Testis (tissue), 3 donors: Measurements from ENCODE around the gene TTLL8. TPM values are rescaled to one million over a fixed set of nuclear protein-coding genes. Genes with fewer than 3 reads are reported as not detected.

Experiments
- DNase-seq: peaks from one replicate; pipeline ENCODE4 v3.0.0-alpha.2; 2019
- H3K27ac ChIP-seq, 2 donors: fragments of 200-600 bp; sonication (generic); one replicate each; pipeline ENCODE4 v1.5.1; 2019
- H3K27me3 ChIP-seq: fragments of 200-600 bp; sonication (generic); one replicate; pipeline ENCODE4 v1.5.1; 2019
- H3K36me3 ChIP-seq: fragments of 200-600 bp; sonication (generic); one replicate; pipeline ENCODE4 v1.5.1; 2017; ENCODE audit warnings: low read depth; ENCODE audit errors: missing control alignments
- H3K4me1 ChIP-seq: fragments of 200-600 bp; sonication (generic); one replicate; pipeline ENCODE4 v1.5.1; 2019
- H3K4me3 ChIP-seq, 2 donors: fragments of 200-600 bp; sonication (generic); one replicate each; pipeline ENCODE4 v1.5.1; 2017 to 2019
- H3K9me3 ChIP-seq: fragments of 200-600 bp; sonication (generic); one replicate; pipeline ENCODE4 v1.5.1; 2017
- CTCF ChIP-seq, 3 experiments: fragments of 450-650 bp in 2 of 3; fragments of 200-600 bp in 1 of 3; sonication (generic) in 1 of 3; IDR thresholded peaks; one replicate each; pipeline ENCODE4 v1.5.1; 2016 to 2019; ENCODE audit warnings: antibody characterized with exemption in 3 of 3, mild to moderate bottlenecking in 2 of 3, moderate library complexity in 1 of 3
- POLR2A ChIP-seq: fragments of 450-650 bp; IDR thresholded peaks from one replicate; pipeline ENCODE4 v1.6.1; 2017; ENCODE audit warnings: antibody characterized with exemption, mild to moderate bottlenecking, moderate library complexity
- WGBS, 2 donors: methylation state at CpG; one replicate each; pipeline ENCODE4 v1.1.5; 2018; 5-methylcytosine and 5-hydroxymethylcytosine counted together
- intact Hi-C: fragments of 100-400 bp; cut with DNase I; formaldehyde crosslinking; loops from one replicate; pipeline ENCODE4 v1.15.1; 2023; ENCODE audit warnings: low total_unique reads
- polyA plus RNA-seq: library from polyadenylated mRNA; stranded (reverse); fragments of 350-450 nt; fragmentation: Illumina TruSeq; extraction: RNeasy Lipid Tissue Mini Kit (QIAGEN cat#74804); gene quantifications from one replicate; pipeline ENCODE4 v1.2.3, GENCODE V29; 2014; ENCODE audit warnings: low read depth, low replicate concordance; ENCODE audit not compliant: insufficient read depth
- total RNA-seq, 2 donors: library from RNA; depleted of rRNA; stranded (reverse); fragments of >200 nt; gene quantifications; one replicate each; pipeline ENCODE4 v1.2.3, GENCODE V29; 2016

TTLL8 gene
- total and polyA plus RNA-seq, 3 donors from 2014 or later = 5.1 to 11.9 (median 11.3) TPM

- Histone ChIP-seq H3K4me3 (no peak overlapping the region), H3K27ac (no peak overlapping the region), H3K27me3 (no peaks in the 10 kb centered on the region), H3K4me1 (no peaks in the 10 kb centered on the region), H3K9me3 (no peaks in the 10 kb centered on the region), H3K36me3 (no peaks in the 10 kb centered on the region)
- no peak for DNase-seq
- WGBS, 2 donors = 93 to 95% methylated on average over 13 to 21 of the region's 21 CpGs
- intact Hi-C loops = no loop called here
- TF ChIP-seq POLR2A = no peak
- TF ChIP-seq CTCF (IDR thresholded peaks at IDR 0.05) = no peak
Observed at GRCh38 chr22:49994361-49995040, 63.6 kb downstream of the TTLL8 start.

- Histone ChIP-seq H3K27me3 (no peaks in the 10 kb centered on the region), H3K4me3 (no peak overlapping the region), H3K36me3 (no peaks in the 10 kb centered on the region), H3K9me3 (no peaks in the 10 kb centered on the region), H3K27ac (no peak overlapping the region), H3K4me1 (no peaks in the 10 kb centered on the region)
- WGBS, 2 donors = 42 to 81% methylated on average over 2 to 11 of the region's 11 CpGs
- intact Hi-C loops = no loop called here
- no peak for TF ChIP-seq CTCF (IDR thresholded peaks at IDR 0.05)
- no peak for TF ChIP-seq POLR2A
- no peak for DNase-seq
Observed at GRCh38 chr22:49993649-49994360, 64.3 kb downstream of the TTLL8 start.

GRCh38 chr22:49992921-49993648, 65.0 kb downstream of the TTLL8 start:
- Histone ChIP-seq H3K27me3 (no peaks in the 10 kb centered on the region), H3K36me3 (no peaks in the 10 kb centered on the region), H3K9me3 (no peaks in the 10 kb centered on the region), H3K4me1 (no peaks in the 10 kb centered on the region), H3K27ac (no peak overlapping the region), H3K4me3 (no peak overlapping the region)
- TF ChIP-seq POLR2A (no peak), CTCF (IDR thresholded peaks at IDR 0.05) (peak in 2 of 3 experiments; percentile 32 to 52)
- intact Hi-C loops = no loop called here
- 60 to 75% methylated on average over 8 to 20 of the region's 23 CpGs for WGBS, 2 donors
- DNase-seq = peak; percentile 73

GRCh38 chr22:49991907-49992533, 66.1 kb downstream of the TTLL8 start:
- no peaks in the 10 kb centered on the region for H3K36me3 ChIP-seq
- H3K27me3 ChIP-seq = no peaks in the 10 kb centered on the region
- intact Hi-C loops = no loop called here
- H3K4me3 ChIP-seq = no peak overlapping the region
- no peaks in the 10 kb centered on the region for H3K4me1 ChIP-seq
- TF ChIP-seq POLR2A = no peak
- no peak for TF ChIP-seq CTCF (IDR thresholded peaks at IDR 0.05)
- DNase-seq = no peak
- no peaks in the 10 kb centered on the region for H3K9me3 ChIP-seq
- WGBS, 2 donors = 88 to 91% methylated on average over 7 of the region's 7 CpGs
- H3K27ac ChIP-seq = no peak overlapping the region
